Measurements from ENCODE around the gene GPC5. TPM values are rescaled to one million over a fixed set of nuclear protein-coding genes. Genes with fewer than 3 reads are reported as not detected.

GPC5 gene
- total RNA-seq, 1 donor from 2014 or later: 0.57 TPM

- Mint-ChIP-seq H3K36me3 (ENCODE audit: insufficient read depth) (no peaks in the 10 kb centered on the region), H3K4me1 (ENCODE audit: low read depth) (no peaks in the 10 kb centered on the region), H3K27me3 (no peaks in the 10 kb centered on the region), H3K9me3 (ENCODE audit: low read depth) (peaks cover 10% of the 10 kb centered on the region), H3K27ac (no peak overlapping the region), H3K4me3 (ENCODE audit: low read depth) (no peak overlapping the region)
- no peak for TF ChIP-seq CTCF (IDR thresholded peaks at IDR 0.05; ENCODE audit: unreplicated experiment)
- DNase-seq (ENCODE audit: low spot score, unreplicated experiment): no peak
Observed at GRCh38 chr13:92313382-92313781, 915.0 kb downstream of the GPC5 start.

DNA sequence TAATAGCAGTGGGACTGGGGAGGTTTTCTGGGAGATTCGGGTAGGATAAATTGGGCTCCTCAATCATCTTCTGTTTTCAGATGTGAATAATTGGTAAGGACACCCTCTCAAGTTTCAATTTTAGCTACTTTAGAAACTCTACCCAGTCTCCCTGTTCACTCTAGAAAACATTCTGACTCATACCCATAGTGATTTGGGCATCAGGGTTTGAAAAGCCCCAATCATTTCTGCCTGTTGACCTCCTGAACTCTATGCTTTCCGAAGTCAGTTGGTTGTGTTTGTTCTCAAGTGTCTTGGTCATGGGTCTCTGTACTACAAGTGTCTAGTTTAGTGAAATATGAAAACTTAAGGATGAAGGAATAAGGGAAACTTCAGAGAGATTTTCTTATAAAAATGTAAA is 916.8 kb downstream of the GPC5 start:
- TF ChIP-seq CTCF (IDR thresholded peaks at IDR 0.05; ENCODE audit: unreplicated experiment): no peak
- no peaks in the 10 kb centered on the region for H3K36me3 Mint-ChIP-seq (ENCODE audit: insufficient read depth)
- no peaks in the 10 kb centered on the region for H3K27me3 Mint-ChIP-seq
- peaks cover 1% of the 10 kb centered on the region for H3K4me1 Mint-ChIP-seq (ENCODE audit: low read depth)
- no peak overlapping the region for H3K27ac Mint-ChIP-seq
- no peak overlapping the region for H3K4me3 Mint-ChIP-seq (ENCODE audit: low read depth)
- H3K9me3 Mint-ChIP-seq (ENCODE audit: low read depth): peaks cover 7% of the 10 kb centered on the region
- no peak for DNase-seq (ENCODE audit: low spot score, unreplicated experiment)

DNA sequence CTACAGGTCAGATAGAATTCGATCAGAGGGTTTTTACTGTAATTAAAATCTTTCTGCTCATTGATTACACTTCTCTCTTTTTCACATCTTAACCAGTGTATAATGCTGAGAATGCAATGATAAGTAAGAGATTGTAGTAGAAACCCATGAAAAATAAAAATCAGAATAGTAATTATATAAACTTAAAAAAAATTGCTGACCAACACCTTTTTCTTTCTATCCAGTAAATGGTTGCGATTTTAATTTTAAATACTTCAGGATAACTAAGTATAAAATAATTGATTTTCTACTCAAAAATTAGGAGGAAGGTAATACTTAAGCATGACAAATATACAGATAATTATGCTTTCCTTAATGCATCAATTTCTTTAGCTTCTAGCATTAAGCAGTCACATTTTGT is 917.6 kb downstream of the GPC5 start:
- no peaks in the 10 kb centered on the region for H3K36me3 Mint-ChIP-seq (ENCODE audit: insufficient read depth)
- no peak for TF ChIP-seq CTCF (IDR thresholded peaks at IDR 0.05; ENCODE audit: unreplicated experiment)
- no peak overlapping the region for H3K27ac Mint-ChIP-seq
- H3K4me1 Mint-ChIP-seq (ENCODE audit: low read depth): peaks cover 3% of the 10 kb centered on the region
- H3K27me3 Mint-ChIP-seq: no peaks in the 10 kb centered on the region
- H3K4me3 Mint-ChIP-seq (ENCODE audit: low read depth): no peak overlapping the region
- DNase-seq (ENCODE audit: low spot score, unreplicated experiment): no peak
- peaks cover 7% of the 10 kb centered on the region for H3K9me3 Mint-ChIP-seq (ENCODE audit: low read depth)

DNA sequence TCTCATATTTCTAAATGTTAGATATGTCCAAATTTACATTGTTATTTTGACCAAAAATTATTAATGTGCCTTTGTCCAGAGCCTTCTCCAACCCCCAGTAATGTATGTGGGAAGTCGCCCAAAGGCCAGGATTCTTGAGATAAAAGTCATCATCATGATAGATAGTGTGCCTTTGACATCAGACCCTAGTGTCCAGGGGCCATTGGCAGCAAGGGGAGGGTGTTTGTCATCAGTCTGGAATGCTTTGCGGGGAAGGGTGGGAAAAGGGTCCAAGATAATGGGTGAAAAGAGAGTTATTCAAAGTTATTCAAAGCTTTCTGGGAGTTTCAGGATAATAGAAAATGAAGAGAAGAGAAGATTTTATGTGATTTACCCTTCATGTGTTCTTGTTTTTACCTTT is 918.6 kb downstream of the GPC5 start:
- Mint-ChIP-seq H3K27me3 (no peaks in the 10 kb centered on the region), H3K4me3 (ENCODE audit: low read depth) (no peak overlapping the region), H3K9me3 (ENCODE audit: low read depth) (peaks cover under 1% of the 10 kb centered on the region), H3K4me1 (ENCODE audit: low read depth) (peaks cover 3% of the 10 kb centered on the region), H3K27ac (no peak overlapping the region), H3K36me3 (ENCODE audit: insufficient read depth) (no peaks in the 10 kb centered on the region)
- DNase-seq (ENCODE audit: low spot score, unreplicated experiment): no peak
- no peak for TF ChIP-seq CTCF (IDR thresholded peaks at IDR 0.05; ENCODE audit: unreplicated experiment)

- no peak for DNase-seq (ENCODE audit: low spot score, unreplicated experiment)
- Mint-ChIP-seq H3K4me1 (ENCODE audit: low read depth) (peaks cover 3% of the 10 kb centered on the region), H3K27ac (no peak overlapping the region), H3K4me3 (ENCODE audit: low read depth) (no peak overlapping the region), H3K27me3 (no peaks in the 10 kb centered on the region), H3K9me3 (ENCODE audit: low read depth) (no peaks in the 10 kb centered on the region), H3K36me3 (ENCODE audit: insufficient read depth) (no peaks in the 10 kb centered on the region)
- TF ChIP-seq CTCF (IDR thresholded peaks at IDR 0.05; ENCODE audit: unreplicated experiment): no peak
Observed at GRCh38 chr13:92320323-92320722, 921.9 kb downstream of the GPC5 start.

Measured in progenitor cell of endocrine pancreas (in vitro differentiated cells).